Coronary artery (tissue), 2 donors: ENCODE measurements around the gene TBC1D8.

ENCODE experiments used
- DNase-seq: peaks from one replicate; pipeline ENCODE4 v3.0.0-alpha.2; 2017; ENCODE audit warnings: low spot score
- H3K27ac ChIP-seq, 2 donors: fragments of 200-600 bp; sonication (generic); one replicate each; pipeline ENCODE4 v1.5.1; 2016 to 2019
- H3K4me3 ChIP-seq: fragments of 200-600 bp; sonication (generic); 2 replicates; pipeline ENCODE4 v1.5.1; 2016; ENCODE audit warnings: mild to moderate bottlenecking, moderate library complexity
- CTCF ChIP-seq: fragments of 200-600 bp; sonication (generic); IDR thresholded peaks from one replicate; pipeline ENCODE4 v1.5.1; 2019; ENCODE audit warnings: antibody characterized with exemption

The TBC1D8 gene

GRCh38 chr2:100974712-100975520, 176.3 kb downstream of the TBC1D8 start:
- no peak for DNase-seq
- no peak for TF ChIP-seq CTCF
- no peak overlapping the region for H3K27ac ChIP-seq
- no peak overlapping the region for H3K4me3 ChIP-seq

GRCh38 chr2:100972452-100972851, 178.7 kb downstream of the TBC1D8 start:
- no peak for DNase-seq
- H3K27ac ChIP-seq = no peak overlapping the region
- no peak overlapping the region for H3K4me3 ChIP-seq
- TF ChIP-seq CTCF = no peak

- no peak for DNase-seq
- TF ChIP-seq CTCF = no peak
- H3K27ac ChIP-seq = no peak overlapping the region
- no peak overlapping the region for H3K4me3 ChIP-seq
Measured at GRCh38 chr2:100971221-100971620, 180.0 kb downstream of the TBC1D8 start.

- Histone ChIP-seq H3K4me3 (no peak overlapping the region), H3K27ac (no peak overlapping the region)
- no peak for TF ChIP-seq CTCF
- DNase-seq = no peak
Measured at GRCh38 chr2:100969998-100970397, 181.2 kb downstream of the TBC1D8 start.

GRCh38 chr2:100968146-100969145, 182.7 kb downstream of the TBC1D8 start:
- no peak for DNase-seq
- H3K27ac ChIP-seq = no peak overlapping the region
- no peak for TF ChIP-seq CTCF
- H3K4me3 ChIP-seq = no peak overlapping the region

GRCh38 chr2:100967716-100968115, 183.5 kb downstream of the TBC1D8 start:
- no peak for TF ChIP-seq CTCF
- Histone ChIP-seq H3K27ac (no peak overlapping the region), H3K4me3 (no peak overlapping the region)
- no peak for DNase-seq
